ENCODE measurements around the gene MRTFA.

Gene MRTFA

DNA sequence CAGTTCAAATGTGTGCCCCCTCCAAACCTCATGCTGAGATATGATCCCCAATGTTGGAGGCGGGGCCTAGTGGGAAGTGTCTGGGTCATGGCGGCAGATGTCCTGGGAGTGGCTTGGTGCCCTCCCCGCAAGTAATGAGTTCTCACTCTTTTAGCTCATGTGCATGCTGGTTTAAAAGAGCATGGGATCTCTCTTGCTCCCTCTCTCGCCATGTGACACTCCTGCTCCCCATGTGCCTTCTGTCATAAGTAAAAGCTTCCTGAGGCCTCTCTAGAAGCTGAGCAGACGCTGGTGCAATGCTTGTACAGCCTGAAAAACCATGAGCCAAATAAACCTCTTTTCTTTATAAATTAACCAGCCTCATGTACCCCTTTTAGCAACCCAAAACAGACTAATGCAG is 167.3 kb downstream of the MRTFA start:
- no peak for DNase-seq (ENCODE audit: low read depth, low spot score)

GRCh38 chr22:40468616-40469015 is 167.9 kb downstream of the MRTFA start:
- DNase-seq (ENCODE audit: low read depth, low spot score), result no peak

GRCh38 chr22:40466976-40467375 is 169.5 kb downstream of the MRTFA start:
- no peak for DNase-seq (ENCODE audit: low read depth, low spot score)

DNA sequence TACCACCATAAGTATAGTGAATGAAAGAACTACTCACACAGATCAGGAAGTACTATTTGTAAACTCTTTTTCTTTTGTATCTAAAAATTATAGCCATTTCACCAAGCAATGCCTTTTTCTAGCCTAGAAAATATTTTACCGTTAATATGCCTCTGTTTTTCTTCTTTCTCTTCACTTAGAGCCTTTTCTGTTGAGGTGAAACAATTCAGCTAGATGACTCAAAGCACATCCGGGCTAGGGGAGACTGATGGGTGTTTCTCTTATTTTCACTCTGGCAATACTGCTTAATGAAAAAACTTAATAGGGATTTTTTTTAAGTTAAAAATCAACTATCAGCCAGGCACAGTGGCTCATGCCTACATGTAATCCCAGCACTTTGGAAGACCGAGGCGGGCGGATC is 172.8 kb downstream of the MRTFA start:
- no peak for DNase-seq (ENCODE audit: low read depth, low spot score)

GRCh38 chr22:40463017-40463631 is 173.4 kb downstream of the MRTFA start:
- no peak for DNase-seq (ENCODE audit: low read depth, low spot score)

- no peak for DNase-seq (ENCODE audit: low read depth, low spot score)
These were observed 174.1 kb downstream of the MRTFA start for GRCh38 chr22:40462195-40462984.

DNA sequence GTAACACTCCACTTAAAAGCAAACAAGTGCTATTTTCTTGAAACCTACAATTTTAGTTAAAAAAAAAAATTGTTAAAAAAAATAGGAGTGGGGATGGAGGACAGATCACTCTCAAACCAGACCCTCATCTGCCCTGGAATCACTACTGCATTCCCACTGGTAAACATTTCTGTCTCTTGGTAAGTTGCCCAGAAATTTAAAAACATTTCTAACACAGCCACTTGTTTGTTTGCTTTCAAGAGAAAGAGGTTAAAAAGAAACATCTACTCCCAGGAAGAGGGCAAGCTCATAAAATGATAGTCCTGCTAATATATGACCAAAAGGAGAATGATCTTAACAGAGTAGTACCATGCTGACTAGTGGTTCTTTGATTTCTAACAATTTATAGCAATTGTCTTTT is 182.8 kb downstream of the MRTFA start:
- no peak for DNase-seq (ENCODE audit: low read depth, low spot score)

DNA sequence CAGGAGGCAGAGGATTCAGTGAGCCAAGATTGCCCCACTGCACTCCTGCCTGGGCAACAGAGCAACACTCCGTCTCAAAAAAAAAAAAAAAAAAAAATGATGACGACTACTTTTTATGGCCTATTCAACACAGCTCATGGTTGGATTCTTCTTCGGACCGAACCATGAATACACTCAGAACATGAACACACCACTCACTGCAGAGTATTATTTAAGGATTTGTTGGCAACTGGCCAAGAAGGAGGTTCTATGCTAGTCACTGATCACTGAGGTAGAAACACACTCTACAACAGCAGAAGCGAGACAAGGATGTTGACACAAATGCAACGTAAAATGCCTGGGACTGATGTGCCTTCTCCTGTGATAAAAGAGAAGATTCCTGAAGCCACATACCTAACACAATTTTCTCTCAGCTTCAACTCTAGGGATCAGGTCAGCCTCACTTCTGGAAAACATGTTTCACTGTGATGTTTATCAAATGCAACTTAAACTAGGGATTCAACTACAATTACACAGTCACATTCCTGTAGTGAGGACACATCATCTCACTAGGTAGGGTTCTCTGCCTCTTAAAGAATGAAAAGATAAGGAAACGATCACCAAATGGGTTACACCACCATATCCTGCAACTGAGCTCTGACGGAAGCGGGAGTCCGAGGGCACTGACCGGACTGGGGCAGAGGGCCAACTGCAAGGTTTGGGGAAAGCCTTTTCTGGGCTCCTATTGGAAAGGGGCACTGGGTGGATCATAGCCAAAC is 183.6 kb downstream of the MRTFA start:
- DNase-seq (ENCODE audit: low read depth, low spot score), result no peak

- no peak for DNase-seq (ENCODE audit: low read depth, low spot score)
These were observed 185.3 kb downstream of the MRTFA start for GRCh38 chr22:40451210-40451609.

- DNase-seq (ENCODE audit: low read depth, low spot score), result no peak
These were observed 185.9 kb downstream of the MRTFA start for GRCh38 chr22:40450616-40451015.

DNA sequence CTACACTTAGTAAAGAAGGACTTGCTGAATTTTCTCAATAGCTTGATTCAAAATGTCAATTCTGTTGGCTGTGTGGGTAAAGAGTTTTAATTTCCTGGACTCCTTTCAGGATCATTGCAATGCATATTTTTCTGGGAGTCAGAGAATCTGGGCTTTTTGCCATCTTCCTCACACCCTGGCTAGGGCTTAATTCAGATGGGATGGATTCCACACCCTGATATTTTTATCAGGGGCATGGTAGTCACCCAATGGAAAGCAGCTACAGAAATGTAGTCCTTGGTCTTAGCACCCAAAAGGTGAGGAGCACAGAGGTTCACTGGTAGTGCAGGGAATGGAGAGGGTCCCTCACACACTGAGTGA is 186.9 kb downstream of the MRTFA start:
- DNase-seq (ENCODE audit: low read depth, low spot score), result peak; percentile 81

- DNase-seq (ENCODE audit: low read depth, low spot score), result no peak
These were observed 190.3 kb downstream of the MRTFA start for GRCh38 chr22:40446203-40446602.

GRCh38 chr22:40444178-40444831 is 192.2 kb downstream of the MRTFA start:
- DNase-seq (ENCODE audit: low read depth, low spot score), result no peak

DNA sequence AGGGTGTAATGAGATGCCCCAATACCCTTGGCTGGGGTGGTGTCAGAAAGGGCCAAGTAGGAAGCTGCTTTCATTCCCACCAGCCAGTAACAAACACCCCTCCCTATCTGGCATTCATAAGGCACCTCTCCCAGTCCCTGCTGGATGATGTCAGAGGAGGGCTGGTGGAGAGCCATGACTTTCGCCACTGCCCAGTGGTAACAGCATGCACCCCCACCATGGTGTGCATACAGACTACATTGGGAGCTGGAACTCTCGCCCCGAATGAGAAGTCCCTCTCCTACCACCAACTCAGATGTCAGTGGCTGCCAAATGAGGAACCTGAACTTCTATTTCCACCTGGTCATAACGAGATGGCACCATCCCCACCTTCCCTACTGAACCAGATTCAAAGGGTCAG is 192.8 kb downstream of the MRTFA start:
- no peak for DNase-seq (ENCODE audit: low read depth, low spot score)

- no peak for DNase-seq (ENCODE audit: low read depth, low spot score)
These were observed 194.6 kb downstream of the MRTFA start for GRCh38 chr22:40441761-40442390.

GRCh38 chr22:40436505-40437431 is 199.8 kb downstream of the MRTFA start:
- peak; percentile 73 for DNase-seq (ENCODE audit: low read depth, low spot score)

- DNase-seq (ENCODE audit: low read depth, low spot score), result no peak
These were observed 201.8 kb downstream of the MRTFA start for GRCh38 chr22:40434745-40435144.

GRCh38 chr22:40434106-40434505 is 202.4 kb downstream of the MRTFA start:
- peak; percentile 54 for DNase-seq (ENCODE audit: low read depth, low spot score)

DNA sequence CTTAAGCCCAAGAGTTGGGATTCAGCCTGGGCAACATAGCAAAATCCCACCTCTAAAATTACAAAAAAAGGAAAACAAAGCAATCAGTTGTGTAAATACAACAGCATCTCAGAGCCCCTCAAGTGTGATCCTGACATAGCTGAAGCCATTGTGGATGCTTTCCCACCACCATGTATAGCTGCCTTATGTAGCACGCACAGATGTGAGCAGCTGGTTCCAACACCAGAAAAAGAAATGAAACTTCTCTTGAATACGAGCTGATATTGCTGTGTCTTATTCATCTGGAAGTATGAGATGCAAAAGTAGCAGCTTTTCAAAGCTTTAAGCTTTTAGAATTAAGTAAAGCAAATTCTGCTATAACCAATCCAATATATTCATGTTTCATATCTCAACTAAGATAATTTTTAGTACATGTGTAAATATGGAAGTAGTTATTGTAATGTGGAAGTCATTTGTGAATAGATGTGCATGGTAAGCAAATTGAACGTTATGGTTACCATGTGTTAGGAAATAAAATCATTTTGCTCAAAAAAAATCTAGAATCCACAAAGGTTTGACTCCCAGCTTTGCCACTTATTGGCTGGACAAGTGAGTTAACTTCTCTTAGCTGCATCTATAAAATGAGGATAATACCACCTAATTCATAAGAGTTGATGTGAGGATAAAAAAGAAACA is 203.0 kb downstream of the MRTFA start:
- DNase-seq (ENCODE audit: low read depth, low spot score), result no peak

DNA sequence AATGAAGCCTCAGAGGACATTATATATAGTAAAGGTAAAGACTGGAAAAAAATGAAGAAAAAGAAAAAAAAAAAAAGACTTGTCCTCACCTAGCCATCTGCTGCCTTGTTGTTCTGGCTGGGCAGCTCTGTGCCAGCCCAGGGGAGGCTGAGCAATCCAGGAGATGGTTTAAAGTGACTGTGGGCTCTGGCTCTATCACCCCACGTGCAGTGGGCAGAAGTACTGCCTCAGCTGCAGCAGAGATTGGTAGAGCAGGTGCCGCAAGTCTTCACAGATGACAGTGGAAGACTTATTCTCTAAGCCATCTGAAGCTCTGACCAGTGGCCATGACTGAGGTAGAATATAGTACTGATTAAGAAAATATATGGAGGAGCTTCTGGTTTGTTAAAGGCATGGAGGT is 203.9 kb downstream of the MRTFA start:
- DNase-seq (ENCODE audit: low read depth, low spot score), result no peak

Measured in astrocyte of the hippocampus (primary cell).